Stimulated activated CD8-positive, alpha-beta memory T cell treated with anti-CD3 and anti-CD28 coated beads, Interleukin-7, amount 100 ng/mL, for 4 hours (primary cell): ENCODE results near the gene PXK.

Source experiments
- DNase-seq, 2 donors: peaks; one replicate each; pipeline ENCODE4 v3.0.0-alpha.2; 2020; ENCODE audit warnings: low read depth in 2 of 2

Gene PXK

DNA sequence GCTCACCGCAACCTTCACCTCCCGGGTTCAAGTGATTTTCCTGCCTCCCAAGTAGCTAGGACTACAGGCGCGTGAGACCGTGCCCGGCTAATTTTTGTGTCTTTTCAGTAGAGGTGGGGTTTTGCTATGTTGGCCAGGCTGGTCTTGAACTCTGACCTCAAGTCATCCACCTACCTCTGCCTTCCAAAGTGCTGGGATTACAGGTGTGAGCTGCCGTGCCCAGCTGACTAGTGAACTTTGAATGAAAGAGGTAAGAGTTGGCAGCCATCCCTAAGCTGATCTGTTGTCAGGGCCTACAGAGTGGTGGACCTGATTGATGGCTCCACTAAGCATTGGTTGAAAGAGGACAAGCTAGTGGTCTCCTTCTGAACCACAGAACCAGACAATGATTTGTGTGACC lies 15.3 kb downstream of the PXK start:
- no peak for DNase-seq

DNA sequence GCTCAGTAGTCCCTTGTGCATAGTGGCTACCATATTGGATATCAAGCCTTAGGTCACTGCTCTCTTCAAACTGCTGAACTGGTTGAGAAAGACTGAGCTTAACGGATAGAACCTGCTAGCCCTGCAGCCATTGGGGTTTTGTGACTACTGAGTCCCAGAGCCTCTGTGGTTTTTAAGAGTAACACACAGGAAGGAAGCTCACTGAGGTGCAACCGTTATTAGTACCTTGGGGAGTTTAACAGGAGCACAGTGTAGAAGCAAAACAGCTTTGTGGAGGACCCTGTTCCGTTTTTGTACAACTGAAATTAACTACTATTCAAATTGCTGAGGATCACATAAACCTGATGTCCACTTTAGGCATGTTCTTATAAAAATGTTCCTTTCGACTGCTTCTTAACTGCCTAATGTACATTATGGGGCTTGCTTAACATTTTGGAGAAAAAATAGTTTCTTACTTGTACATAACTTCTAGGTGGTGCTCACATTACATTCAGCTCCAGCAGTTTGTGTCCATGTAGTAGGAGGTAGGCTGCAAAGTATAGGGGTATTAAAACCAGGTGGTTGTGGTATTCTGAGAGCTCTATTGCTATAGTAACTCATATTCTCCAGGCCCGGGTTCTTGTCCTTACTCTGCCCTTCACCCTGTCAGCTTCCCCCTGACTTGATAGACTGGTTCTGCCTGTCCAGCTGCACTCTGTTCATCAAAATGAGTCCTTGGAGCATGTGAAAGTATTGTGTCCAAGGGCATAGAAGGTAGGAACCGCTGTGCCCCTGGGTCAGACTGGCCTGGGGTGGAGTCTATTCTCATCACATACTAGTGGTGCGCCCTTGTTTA lies 17.3 kb downstream of the PXK start:
- no peak for DNase-seq

DNA sequence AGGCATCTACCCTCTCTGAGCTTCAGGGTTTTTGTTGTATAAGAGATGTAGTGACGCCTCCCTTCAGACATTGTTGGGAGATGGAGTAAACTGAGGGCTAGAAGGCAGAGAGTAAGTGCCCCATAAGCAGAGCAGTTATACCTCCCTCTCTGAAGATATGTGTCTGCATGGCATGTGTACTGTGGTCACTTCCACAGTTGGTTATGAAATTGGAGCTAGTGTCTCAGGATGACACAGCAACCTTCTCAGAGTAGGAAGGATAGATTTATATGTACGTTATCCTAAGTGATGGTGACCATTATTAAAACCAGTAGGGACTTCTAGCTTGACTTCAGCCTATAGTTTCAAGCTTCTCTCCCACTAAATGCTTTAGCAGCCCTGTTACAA lies 17.9 kb downstream of the PXK start:
- DNase-seq, result no peak

DNA sequence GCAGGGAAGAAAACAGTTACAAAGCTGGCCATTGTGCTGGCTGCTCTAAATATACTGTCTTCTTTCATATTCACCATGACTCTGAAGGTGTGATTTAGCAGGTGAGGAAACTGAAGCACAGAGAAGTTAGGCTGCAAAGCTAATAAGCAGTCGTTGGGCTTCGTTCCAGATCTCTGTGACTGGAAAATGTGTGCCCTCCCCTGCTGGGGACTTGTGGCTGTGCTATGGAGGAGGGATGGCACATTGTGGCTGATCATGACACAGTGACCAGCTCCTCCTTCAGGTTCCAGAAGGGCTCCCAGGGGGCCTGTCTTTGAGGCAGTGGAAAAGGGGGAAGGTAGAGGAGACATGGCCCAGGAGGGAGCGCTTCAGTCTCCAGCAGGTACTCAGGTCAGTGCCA lies 19.2 kb downstream of the PXK start:
- DNase-seq, result no peak

DNA sequence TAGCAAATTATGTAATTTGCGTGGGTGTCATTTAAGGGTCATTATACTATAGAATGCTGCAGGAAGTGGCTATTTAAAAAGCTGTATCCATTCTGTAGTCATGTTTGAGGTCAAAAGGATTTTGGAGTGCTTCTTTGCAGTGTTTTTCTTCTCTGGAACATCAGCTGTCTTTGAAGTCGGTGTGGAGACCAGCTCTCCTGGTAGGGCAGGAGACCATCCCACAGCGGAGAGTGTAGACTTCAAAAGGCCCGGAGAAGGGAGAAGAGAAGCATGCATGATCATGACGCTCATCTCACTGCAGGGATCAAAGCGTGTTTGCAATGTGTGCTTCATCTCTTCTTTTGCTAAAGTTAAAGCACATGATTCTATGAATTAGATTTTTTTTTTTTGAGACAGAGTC lies 19.9 kb downstream of the PXK start:
- no peak for DNase-seq

DNA sequence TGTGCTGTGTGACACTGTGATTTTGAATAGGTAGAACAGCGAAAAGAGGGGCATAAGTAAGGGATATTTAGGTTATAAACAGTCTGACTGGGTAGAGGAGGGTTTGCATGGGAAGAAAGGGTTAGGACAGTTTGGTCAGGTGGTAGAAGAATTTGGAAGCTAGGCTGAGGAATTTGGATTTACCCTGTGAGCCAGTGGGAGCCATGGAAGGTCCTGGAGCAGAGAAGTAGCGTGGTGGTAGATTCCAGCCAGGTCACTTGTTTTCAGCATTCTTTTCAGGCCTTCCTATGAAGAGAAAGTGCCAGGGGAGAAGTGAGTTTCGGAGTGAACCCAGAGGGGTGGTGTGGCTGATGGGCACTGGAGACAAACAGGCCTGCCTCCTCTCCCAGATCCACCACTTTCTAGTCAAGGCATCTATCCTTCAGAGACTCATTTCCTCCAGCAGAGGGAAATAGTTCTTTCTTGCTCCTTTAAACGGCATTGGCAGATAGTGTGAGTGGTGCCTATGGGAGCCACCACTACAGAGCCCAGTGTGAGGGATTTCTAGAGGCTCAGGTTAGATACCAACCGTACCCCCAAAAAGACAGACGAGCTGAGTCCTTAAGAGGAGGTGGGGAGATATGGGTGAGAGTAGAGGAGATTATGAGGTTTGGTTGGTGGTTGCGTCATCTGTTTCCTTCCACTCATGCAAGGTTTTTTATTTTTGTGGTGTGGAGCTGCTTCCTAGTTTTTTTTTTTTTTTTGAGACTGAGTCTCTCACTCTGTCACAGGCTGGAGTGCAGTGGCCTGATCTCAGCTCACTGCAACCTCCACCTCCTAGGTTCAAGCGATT lies 21.2 kb downstream of the PXK start:
- DNase-seq, result no peak

DNA sequence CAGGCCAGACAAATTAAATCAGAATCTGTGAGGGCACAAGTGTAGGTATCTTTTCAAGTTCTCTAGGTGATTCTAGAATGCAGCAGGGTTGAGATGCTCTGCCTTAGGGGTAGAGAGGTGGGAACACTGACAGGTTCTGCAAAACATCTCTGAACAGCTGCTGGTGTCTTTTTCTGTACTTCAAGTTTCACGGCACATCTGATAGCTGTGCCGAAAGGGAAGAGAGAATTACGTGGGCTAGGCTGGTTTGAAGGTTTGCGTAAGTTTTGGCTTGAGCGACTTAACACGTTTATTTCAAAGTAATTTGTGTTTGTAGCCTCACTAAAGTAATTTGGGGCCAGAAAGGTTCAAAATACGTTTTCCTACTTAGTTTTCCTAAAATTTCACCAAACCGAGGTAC lies 22.5 kb downstream of the PXK start:
- no peak for DNase-seq

DNA sequence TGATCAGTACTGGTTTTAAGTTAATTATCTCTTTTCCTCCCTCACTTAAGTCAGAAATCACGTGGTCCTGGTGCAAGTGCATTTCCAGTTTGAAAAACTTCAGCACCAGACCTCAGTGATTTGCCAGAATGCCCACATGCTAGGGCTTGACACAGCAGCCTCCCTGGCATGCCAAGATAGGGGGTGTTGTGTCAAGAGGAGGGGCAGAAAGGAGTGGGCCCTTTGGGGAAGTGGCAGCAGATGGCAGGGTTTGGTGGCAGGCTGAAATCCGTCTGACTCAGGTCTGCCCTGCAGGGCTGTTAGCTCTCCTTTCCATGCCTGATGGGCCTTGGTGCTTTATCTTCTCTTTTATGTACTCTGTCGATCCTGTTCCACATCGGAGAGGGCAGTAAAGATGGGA lies 23.4 kb downstream of the PXK start:
- DNase-seq, result no peak

DNA sequence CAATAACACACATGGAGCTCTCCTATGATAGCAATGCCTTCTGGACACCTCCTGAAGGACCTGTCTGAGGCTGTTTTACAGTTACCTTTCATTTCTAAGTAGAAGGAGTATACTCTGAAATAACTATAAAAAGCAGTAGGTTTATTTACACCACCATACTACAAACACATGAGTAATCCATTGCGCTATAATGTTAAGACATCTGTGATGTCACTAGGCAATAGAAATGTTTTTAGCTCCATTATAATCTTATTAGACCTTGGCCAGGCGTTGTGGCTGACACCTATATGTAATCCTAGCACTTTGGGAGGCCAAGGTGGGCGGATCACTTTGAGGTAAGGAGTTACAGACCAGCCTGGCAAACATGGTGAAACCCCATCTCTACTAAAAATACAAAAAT lies 24.7 kb downstream of the PXK start:
- no peak for DNase-seq

DNA sequence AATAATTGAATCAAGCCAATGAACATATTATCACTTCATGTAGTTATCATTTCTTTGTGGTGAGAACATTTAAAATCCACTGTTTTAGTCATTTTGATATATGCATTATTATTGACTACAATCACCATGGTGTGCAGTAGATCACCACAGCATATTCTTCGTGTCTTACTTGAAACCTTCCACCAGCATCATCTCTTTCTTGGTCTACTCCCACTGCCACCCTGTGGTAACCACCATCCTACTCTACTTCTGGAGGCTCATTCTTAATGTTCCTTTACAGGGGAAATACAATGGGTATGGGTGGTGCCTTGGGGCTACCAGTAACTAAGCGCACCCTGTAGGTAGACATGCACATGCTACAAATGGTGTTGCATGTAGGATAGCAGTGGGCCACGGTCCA lies 25.4 kb downstream of the PXK start:
- no peak for DNase-seq

DNA sequence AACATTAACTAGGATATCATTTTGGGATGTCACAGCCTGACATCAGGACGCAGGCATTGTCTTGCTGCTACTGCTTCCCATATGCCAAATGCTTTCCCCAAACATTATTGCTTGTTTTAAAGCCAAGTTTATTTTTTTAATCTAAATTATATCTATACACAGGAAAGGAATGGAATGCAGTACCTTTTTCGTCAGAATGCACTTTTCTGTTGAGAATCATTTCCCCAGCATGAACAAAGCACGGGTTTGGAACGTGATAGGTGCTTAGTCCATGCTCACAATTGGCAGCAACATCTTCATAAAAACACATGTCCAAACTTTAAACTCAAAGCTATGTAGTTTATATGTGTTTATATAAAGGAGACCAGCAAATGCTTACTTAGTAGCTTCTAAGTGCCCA lies 26.1 kb downstream of the PXK start:
- DNase-seq, result no peak

DNA sequence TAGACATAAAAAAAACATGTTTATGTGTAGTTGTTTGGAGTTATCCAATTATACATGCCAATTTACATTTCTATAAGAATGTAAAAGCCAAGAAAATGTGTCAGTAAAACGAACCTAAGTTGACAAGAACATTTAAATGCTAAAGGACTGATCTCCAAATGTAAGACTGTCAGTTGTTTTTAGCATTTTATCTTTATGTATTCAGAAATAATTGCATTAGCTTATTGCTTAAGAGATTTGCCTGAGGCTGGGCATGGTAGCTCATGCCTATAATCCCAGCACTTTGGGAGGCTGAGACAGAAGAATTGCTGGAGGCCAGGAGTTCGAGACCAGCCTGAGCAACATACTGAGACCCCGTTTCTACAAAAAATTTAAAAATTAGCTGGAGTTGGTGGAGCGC lies 26.9 kb downstream of the PXK start:
- DNase-seq, result no peak

DNA sequence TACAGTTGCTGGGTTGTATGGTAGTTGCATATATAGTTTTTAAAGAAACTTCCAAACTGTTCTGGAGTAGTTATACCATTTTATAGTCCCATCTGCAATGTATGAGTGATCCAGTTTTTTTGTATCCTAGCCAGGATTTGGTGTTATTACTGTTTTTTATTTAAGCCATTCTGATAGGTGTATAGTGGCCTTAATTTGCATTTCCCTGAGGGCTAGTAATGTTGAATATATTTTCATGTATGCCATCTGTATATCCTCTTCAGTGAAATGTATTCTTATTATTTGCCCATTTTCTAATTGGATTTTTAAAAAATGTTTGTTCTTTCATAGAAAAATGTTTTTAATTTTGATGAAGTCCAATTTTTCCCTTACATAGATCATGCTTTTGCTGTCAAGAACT lies 29.2 kb downstream of the PXK start:
- no peak for DNase-seq

DNA sequence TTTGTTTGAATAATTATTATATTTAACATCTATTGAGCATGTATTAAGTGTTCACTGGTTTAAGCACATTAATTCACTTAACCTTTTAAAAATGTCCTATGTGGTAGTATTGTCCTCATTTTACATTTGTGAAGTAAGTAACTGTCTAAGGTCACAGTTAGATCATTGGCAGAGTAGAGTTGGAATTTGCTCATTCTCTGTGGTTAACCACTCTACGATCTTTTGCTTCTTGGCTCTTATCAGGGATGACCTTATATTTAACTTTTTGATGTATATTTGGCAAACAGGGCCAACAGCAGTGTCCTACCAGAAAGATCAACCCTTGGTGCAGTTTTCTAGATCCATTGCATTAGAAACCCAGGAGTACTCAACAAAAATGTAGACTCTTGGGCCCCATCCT lies 34.0 kb downstream of the PXK start:
- DNase-seq, result no peak

DNA sequence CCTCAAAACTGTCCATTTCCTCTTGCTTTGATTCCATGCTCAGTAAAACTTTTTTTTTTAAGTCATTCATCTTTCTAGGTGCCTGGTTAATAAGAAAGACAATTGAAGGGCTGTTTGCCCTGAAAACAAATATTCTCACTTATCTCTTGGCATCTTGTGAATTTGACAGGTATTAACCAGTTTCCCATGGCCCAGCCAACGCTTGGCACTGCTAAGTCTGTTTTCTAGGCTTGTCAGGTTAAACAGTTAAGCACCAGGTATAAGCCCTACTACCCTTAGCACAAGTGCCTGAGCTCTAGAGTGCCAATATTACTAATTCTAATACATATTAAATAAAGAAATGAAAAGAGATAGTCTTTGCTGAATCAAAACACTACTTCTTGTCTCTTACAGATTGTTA lies 36.3 kb downstream of the PXK start:
- DNase-seq, result no peak

DNA sequence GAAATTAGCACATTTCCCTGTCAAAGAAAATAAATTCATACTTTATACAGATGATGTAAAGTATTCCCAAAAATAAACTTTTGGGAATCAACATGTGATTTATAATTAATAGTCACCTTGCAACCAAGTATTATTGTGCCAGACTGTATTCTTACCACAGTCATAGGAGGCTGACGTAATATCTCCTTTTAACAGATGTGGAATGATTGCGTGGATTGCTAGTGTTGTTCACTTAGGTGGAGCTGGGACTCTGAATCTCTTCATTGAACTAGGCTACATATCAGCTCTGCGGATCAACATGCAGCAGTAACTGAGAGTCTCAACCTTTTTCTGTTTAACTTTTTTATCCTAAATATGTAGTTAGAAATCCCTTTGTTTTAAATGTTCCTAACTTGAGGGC lies 37.2 kb downstream of the PXK start:
- DNase-seq, result no peak

DNA sequence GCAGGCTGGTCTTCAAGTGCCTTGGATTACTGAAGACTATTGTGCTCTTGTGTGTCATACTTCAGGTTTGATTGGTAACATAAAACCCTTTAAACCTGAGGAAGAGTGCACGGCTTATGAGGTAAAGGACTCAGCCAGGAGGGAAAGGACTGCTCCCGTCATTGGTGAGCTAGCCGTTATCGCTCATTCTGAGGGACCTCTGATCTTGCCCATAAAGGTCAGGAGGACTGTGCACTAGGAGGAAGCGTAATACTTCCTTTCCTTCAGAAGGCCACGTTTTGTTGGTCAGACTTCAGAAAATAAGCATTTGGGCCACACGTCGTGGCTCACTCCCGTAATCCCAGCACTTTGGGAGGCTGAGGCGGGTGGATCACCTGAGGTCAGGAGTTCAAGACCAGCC lies 37.7 kb downstream of the PXK start:
- DNase-seq, result no peak

DNA sequence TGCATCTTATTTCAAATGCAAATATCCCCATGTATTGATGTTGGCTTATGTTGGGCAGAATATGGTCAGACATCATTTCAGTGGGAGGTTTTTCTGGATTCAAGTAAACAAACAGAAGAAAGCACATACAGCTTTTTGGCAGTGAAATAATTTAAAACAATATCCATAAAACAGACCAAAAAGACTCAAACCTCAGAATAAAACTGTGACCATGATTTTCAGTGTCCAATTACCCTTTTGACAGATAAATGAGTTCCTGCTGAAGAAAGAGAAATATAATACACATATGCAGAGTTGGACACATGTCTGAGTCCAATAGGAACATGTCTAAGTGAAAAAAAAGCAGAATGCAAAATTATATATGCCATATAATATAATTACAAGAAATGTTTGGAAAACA lies 39.1 kb downstream of the PXK start:
- no peak for DNase-seq

DNA sequence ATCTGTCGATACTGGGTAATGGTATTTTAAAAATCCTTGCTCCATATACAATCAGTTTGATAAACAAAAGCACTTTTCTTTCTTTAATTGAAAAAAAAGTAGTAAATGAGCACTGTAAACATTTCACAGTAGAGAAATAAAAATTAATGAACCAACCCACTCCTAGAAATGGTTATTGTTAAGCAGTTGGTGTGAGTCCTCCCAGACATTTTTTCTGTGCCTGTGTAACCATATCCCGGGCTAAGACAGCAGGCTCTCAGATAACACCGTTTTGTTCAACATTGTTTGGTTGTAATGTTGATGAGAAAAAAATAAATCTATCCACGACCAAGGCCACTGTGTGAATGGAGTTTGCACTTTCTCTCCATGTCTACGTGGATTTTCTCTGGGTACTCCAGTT lies 42.6 kb downstream of the PXK start:
- no peak for DNase-seq

DNA sequence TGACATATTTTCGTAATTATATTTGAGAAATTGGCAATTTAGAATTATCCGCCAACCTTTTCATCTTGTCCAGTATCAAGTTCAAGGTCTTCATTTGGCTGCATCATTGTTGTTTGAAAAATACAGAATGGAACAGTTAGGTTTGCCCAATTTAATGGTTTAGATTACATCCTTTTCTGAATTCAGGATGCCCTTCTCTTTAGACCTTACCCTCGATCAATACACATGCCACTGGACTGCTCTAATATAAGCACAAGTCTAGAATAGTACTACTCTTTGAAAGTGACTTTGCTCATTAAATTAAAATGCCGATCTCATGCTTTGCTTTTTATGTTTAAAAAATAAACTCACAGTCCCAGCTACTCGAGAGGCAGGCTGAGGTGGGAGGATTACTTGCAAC lies 44.5 kb downstream of the PXK start:
- DNase-seq, result no peak

DNA sequence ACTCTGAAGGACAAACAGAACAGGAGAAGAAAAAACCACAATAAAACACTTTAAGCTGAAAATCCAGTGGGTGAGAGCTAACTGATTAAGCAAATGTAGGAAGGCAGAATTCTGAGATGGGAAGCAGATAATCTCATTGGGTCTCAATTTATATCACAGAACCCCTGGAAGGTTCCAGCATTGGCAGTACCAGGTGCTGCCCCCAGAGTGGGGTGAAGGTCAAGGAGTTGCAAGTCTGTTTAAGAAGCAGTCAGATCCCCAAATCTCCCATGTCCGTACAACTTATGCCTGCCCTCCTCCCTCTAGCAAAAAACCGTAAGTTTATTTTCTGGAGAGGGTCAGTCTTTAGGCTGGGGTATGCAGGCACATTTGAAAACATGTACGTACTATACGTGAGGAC lies 45.1 kb downstream of the PXK start:
- DNase-seq, result no peak

DNA sequence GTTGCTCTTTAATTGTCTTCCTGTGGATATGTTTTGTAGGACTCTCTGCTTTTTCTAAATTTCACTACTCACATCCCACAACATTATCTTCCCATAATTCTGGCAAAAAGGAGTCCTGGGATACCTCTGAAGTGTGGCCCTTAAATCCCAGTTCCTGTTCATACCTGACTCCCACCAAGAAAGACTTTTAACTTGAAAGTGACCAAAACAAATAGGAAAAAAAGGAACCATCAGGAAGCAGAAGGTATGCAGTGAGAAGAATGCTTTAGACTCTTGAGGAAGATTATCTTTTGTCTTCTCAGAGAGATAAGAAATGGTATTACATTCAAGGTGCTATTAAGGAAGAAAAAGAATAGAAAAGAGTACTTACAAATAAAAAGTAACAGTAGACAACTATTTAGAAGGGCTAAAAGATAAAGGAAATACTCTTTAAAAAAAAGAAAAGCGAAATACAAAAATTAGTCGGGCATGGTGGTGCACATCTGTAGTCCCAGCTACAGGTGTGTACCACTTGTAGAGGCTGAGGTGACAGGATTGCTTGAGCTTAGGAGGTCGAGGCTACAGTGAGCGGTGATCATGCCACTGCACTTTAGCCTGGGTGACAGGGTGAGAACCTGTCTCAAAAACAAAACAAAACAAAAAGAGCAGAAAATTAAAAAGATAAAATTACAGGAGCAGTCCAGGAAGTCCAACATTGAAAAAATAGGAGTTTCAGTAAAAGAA lies 46.8 kb downstream of the PXK start:
- DNase-seq, result no peak

DNA sequence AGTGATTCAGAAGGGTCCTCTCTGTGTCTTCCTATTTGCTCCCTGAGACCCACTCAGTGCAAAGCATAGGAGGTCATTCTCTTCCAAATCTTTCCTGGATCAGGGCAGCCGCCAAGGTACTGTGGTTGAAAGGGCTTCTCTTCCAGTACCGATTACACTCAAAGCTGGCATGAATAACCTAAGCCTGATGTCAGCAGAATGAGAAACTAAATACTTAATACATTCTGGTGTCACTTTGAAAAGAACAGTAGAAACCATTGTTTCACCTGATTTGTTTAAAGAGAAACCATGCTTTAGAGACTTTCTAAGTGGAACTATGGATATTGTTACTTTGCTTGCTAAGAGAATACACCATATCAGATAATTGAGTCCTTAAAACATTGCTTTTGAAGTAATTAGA lies 50.8 kb downstream of the PXK start:
- no peak for DNase-seq
